ENCODE data around the gene FHIP1B.

DNA sequence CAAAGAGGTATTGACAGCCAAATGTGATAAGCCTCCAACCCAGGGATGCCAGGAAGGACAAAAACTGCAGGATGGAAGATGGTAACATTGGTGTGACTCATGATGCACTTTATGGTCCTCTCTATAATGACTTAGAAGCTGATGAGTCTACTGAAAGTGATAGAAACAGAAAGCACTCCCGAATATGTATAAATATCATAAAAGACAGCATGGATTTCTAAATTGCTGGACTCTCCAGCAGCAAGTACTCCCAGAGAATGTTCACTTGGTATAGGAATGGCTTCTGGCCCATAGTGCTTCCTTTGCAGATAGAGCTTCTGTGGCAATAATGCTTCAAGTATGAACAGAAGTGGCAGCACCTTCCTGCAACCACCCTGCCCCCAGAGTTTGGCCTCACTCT lies 64.2 kb downstream of the FHIP1B start, which contains the start of gene OR52B2:
- TF ChIP-seq POLR2AphosphoS5 (IDR thresholded peaks at IDR 0.05; ENCODE audit: low read depth, low read length) (no peak), SIN3A (IDR thresholded peaks at IDR 0.05; ENCODE audit: borderline replicate concordance, insufficient read depth, low read length) (no peak)
- TF ChIP-seq, protein P1, sequence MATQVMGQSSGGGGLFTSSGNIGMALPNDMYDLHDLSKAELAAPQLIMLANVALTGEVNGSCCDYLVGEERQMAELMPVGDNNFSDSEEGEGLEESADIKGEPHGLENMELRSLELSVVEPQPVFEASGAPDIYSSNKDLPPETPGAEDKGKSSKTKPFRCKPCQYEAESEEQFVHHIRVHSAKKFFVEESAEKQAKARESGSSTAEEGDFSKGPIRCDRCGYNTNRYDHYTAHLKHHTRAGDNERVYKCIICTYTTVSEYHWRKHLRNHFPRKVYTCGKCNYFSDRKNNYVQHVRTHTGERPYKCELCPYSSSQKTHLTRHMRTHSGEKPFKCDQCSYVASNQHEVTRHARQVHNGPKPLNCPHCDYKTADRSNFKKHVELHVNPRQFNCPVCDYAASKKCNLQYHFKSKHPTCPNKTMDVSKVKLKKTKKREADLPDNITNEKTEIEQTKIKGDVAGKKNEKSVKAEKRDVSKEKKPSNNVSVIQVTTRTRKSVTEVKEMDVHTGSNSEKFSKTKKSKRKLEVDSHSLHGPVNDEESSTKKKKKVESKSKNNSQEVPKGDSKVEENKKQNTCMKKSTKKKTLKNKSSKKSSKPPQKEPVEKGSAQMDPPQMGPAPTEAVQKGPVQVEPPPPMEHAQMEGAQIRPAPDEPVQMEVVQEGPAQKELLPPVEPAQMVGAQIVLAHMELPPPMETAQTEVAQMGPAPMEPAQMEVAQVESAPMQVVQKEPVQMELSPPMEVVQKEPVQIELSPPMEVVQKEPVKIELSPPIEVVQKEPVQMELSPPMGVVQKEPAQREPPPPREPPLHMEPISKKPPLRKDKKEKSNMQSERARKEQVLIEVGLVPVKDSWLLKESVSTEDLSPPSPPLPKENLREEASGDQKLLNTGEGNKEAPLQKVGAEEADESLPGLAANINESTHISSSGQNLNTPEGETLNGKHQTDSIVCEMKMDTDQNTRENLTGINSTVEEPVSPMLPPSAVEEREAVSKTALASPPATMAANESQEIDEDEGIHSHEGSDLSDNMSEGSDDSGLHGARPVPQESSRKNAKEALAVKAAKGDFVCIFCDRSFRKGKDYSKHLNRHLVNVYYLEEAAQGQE (IDR thresholded peaks at IDR 0.05; ENCODE audit: insufficient read depth in 1 of 2, low read depth in 2 of 2, low read length in 2 of 2) = no peak

Data from PFSK-1 (cell line).